Middle frontal gyrus (tissue), 1 donor: Measurements from ENCODE around the gene HJV.
"Not testable (repeated sequence)": the region's sequence is repeated elsewhere in the genome, so short reads cannot be mapped to it uniquely, and the experiment has no call there.

ENCODE experiments used
- DNase-seq: peaks from one replicate; pipeline ENCODE4 v3.0.0-alpha.2; 2015; ENCODE audit warnings: low spot score; ENCODE audit errors: extremely low spot score

The HJV gene, protein sequence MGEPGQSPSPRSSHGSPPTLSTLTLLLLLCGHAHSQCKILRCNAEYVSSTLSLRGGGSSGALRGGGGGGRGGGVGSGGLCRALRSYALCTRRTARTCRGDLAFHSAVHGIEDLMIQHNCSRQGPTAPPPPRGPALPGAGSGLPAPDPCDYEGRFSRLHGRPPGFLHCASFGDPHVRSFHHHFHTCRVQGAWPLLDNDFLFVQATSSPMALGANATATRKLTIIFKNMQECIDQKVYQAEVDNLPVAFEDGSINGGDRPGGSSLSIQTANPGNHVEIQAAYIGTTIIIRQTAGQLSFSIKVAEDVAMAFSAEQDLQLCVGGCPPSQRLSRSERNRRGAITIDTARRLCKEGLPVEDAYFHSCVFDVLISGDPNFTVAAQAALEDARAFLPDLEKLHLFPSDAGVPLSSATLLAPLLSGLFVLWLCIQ

DNA sequence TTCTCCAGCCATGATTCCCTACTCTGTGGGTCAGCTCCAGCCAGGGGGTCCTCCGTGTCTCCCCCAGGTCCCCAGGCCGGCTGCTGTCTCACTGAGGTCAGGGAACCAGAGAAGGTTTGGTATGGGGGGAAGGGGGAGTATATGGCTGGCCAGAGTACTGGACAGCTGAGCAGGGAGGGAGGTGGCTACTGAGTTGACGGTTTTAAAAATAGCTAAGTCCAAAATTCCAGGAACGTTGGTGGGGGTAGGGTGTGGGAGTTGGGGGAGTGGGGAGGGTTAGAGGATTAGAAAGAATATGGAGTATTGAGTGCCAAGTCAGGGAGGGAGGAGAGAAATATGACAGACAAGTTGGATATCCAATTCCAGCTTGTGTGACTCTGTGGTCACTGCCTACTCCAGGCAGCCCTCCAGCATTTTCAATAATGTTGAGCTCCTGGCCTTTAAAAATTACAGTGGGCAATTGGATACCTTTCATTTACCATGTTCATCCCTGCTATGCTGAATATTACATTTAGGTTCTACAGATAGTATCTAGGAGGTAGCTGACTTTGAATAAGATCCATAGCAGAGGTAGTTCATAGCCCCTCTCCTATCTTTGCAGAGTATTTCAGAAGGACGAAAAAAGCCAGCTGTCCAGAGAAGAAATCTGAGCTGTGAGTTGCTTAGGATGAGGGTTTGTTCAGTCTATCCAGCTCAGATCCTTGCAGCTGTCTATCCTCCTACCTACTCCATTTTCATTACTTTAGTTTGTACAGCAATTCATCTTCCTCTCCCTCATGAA is at the start of gene HJV:
HJV (minus strand) TSS at position 114 of the 781 bp plus-strand sequence. CDS start 1,504 bp downstream, outside the sequence.
- no peak for DNase-seq

GRCh38 chr1:146059148-146059547 is 37.6 kb upstream of the HJV start:
- not testable (repeated sequence) for DNase-seq

DNA sequence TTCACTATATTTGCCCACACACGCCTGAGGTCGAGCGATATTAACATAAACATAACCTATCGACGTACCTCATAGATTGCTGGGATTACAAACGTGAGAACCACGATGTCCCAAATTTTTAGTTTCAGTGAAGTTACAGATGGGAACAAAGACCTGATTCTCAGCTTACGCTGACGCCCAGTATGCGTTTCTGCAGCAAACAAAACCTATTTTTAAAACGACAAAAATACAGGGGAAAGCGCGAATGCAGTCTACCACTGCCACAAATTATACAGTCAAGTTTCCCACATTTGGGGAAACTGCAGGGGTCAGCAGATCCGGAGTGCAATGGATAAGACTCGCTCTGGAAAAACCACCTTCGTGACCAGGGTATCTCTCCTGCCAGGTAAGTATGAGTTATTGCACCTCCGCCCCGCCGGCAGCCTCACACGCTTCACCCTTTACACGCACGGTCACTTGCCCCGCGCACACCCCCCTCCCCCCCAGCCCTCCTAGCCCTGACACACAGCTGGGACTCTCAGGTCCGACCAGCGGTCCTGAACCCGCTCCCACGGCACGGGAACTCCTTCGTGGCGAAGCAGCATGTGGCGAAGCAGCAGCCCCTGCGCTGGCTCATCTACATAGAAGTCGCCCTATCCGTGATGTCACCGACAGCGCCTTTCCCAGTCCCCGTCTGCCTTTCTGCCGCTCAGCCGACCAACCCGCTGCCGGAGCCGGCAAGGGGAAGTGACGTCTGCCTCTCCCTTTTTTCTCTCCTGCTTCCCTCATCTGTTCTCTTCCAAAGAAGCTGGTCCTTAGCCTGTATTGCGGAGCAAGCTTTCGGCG is 30.5 kb upstream of the HJV start:
- DNase-seq = peak; percentile 80

DNA sequence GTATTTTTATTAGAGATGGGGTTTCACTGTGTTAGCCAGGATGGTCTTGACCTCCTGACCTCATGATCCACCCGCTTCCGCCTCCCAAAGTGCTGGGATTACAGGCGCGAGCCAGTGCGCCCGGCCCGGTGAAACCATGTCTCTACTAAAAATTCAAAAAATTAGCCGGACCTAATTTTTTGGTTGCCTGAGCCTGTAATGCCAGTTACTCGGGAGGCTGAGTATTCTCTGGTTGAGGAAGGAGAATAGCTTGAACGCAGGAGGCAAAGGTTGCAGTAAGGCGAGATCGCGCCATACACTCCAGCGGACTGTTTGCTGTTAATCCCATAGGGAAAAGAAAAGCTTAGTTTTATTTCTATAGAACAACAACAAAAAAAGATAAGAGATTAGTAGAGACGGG is 29.9 kb upstream of the HJV start:
- DNase-seq = no peak

GRCh38 chr1:146050652-146050963 is 29.1 kb upstream of the HJV start:
- DNase-seq = not testable (repeated sequence)

DNA sequence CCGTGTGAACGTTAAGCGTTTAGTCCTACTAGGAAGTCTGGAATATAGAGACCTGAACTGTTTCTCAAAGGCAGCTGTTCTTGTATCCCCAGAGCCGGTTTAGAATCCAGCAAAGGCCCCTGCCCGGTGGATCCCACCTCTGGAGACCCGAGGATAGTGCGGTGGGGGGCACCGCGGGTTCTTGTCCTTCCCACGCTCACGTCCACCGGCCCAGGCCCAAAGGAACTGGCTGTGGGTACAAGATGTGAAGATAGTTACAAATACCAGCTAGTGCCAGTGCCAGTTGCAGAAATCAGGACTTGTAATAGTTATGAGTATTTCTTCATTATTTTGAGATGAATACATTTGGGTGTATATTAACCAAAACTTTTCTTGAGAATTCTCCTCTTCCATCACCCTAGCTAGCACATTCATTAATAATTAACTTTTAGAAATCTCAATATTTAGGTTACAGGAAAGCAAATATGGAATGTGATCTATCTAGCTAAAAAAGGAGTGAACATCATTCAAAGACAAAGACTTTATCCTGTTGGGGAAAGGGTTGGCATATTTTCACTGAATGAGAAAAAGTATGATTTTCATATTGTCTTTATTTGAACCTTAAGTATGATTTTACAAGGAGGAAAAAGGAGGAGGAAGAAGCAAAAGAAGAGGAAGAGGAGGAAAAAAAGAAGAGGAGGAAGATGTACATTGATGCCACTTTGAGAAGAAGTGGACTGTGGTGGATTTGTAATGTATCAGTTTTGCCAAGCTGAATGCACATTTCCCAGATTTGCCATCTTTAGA is 28.5 kb upstream of the HJV start:
- not testable (repeated sequence) for DNase-seq

DNA sequence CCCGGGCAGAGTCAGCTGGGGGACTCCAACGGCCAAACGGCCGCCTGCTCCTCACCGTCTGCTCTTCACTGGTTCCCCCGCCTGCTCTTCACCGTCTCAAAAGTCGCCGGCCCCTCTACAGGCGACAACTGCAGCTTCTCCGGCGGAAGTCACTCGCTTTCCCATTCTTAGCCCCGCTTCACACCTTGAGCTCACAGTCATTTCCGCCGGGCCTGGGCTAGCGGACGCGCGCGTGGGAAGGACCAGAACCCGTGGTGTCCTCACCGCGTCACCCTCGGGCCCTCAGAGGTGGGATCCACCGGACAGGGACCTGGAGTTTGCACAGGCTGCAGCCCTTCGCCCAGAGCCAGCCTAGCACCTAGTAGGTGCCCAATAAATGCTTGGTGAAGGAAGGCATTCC is 27.9 kb upstream of the HJV start:
- no peak for DNase-seq

GRCh38 chr1:146048514-146049115 is 27.1 kb upstream of the HJV start:
- not testable (repeated sequence) for DNase-seq

DNA sequence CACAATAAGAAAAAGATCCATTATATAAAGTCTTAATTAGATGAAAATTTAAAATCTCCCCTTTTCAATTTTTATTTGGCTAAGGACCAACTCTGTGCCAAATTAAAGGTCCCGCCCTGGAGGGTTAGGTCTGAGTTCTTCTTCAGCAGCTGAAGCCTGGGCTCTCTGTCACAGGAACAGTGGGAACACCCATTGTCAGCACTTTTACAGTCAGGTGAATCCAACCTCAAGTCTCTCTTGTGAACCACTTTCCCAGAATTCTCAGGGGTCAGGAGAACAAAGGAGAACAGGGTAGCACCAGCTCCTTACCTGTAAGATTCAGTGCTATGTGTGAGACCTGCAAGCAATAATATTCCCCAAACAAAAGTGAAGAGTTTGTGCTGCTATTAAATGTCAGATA is 25.1 kb upstream of the HJV start:
- DNase-seq = no peak

- no peak for DNase-seq
Observed at GRCh38 chr1:146039844-146040194, 18.3 kb upstream of the HJV start.

DNA sequence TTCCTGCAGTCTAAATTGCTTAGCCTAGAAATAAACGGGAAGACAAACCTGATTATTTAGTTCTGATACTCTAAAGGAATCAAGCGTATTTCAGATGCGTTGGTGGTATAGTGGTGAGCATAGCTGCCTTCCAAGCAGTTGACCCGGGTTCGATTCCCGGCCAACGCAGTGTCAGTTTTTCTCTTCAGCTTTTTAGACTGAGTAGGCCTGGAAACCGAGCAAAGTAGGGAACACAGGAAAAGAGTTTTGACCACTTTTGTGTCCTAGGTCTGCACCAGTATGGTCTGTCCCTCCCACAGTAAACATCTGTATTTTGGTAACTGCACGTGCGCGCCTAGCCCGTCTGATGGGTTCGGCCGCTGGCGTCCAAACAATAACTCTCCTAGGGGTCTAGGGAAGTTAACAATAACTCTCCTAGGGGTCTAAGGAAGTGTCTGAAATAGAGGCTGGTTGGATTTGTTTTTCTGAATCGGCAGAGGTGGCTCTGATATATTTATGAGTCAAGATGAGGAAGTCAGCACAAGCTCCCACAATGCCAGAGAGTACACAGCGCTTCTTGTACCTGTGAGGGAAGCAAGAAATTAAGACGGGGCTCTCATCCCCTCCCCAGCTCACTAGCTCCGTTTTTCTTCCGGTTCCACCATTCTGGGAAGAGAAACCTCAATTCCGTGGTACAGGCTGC is 15.6 kb upstream of the HJV start:
- DNase-seq = peak; percentile 90

DNA sequence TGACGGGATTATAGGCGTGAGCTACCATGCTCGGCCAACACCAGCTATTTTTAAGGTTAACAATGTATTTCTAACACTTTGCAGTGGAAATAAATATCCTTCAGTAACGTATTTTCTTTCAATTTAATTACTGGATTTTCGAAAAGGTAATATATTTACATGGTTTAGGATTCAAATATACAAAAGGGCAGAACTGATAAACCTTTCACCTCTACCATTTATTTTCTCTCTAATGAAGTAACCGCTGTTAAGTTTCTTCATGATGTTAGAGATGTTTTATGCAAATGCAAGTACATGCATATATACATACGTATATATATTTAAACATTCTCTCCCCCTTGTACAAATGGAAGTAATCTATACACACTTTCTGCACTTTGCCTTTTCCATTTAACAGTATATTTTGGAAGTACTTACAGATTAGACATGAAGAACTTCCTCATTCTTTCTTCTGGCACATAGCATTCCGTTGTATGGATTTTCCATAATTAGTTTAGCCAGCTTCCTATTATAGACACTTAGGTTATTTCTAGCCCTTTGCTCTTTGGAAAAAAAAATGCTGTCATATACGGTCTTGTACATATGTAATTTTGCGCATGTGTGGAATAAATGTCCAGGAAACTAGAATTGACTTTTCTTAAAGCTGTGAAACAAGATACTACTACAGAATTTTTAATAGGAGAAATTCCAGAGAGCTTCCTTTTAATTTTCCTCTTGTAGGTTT is 14.9 kb upstream of the HJV start:
- peak; percentile 22 for DNase-seq

- DNase-seq = no peak
Observed at GRCh38 chr1:146035048-146035423, 13.5 kb upstream of the HJV start.

DNA sequence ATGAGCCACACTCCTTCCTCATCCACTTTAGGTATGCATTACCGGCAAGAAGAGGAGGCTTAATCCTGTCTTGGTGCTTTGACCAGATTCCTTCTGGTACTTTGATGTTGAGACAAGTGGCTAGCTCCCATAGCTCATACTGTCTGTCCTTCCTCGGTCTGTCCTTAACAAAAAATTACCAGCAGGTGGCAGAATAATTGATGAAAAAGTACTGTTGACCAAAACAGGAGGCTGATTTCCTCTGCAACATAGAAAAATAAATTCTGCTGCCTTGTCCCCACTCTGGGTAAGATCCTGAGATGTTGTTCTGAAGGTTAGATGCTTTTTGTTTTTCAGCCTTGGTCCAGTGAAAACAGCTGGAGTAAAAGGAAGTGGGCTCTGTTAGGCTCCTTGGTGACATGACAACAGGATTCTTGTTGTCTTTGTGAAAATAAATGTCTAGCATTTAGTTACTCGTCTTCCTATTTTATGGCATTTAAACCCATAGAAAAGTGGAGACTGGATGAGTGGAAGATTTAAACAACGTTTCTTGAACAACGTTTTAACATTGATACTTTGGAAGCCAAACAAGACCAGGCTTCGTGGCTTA is 11.2 kb upstream of the HJV start:
- peak; percentile 33 for DNase-seq

GRCh38 chr1:146031476-146031875 is 9.9 kb upstream of the HJV start:
- no peak for DNase-seq

DNA sequence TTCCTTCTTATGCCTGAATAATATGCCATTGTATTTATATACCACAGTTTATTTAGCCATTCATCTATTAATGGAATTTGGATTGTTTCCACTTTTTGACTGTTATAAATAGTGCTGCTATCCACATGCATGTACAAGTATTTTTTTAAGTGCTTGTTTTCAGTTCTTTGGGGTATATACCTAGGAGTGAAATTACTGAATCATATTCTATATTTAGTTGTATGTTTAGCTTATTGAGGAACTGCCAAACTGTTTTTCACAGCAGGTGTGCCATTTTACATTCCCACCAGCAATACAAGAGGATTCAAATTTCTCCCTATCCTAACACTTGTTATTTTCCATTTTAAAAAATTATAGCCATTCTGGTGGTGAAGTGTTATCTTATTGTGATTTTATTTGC is 7.6 kb upstream of the HJV start:
- DNase-seq = no peak

GRCh38 chr1:146026650-146027049 is 5.1 kb upstream of the HJV start:
- not testable (repeated sequence) for DNase-seq

GRCh38 chr1:146025787-146026495 is 4.4 kb upstream of the HJV start:
- DNase-seq = not testable (repeated sequence)
